ENCODE data around the gene HTR1A.

The HTR1A gene

GRCh38 chr5:63935103-63935502 is 27.1 kb downstream of the HTR1A start:
- no peak for TF ChIP-seq CTCF (IDR thresholded peaks at IDR 0.05)

GRCh38 chr5:63931836-63932235 is 30.4 kb downstream of the HTR1A start:
- TF ChIP-seq CTCF (IDR thresholded peaks at IDR 0.05) = no peak

GRCh38 chr5:63928451-63928850 is 33.8 kb downstream of the HTR1A start:
- no peak for TF ChIP-seq CTCF (IDR thresholded peaks at IDR 0.05)

- no peak for TF ChIP-seq CTCF (IDR thresholded peaks at IDR 0.05)
Measured at GRCh38 chr5:63923914-63924313, 38.3 kb downstream of the HTR1A start.

GRCh38 chr5:63919763-63920478 is 42.3 kb downstream of the HTR1A start:
- TF ChIP-seq CTCF (IDR thresholded peaks at IDR 0.05) = no peak

- no peak for TF ChIP-seq CTCF (IDR thresholded peaks at IDR 0.05)
Measured at GRCh38 chr5:63916786-63917185, 45.5 kb downstream of the HTR1A start.

- no peak for TF ChIP-seq CTCF (IDR thresholded peaks at IDR 0.05)
Measured at GRCh38 chr5:63911871-63912270, 50.4 kb downstream of the HTR1A start.
